Measurements from ENCODE around the gene MINDY4. TPM values are rescaled to one million over a fixed set of nuclear protein-coding genes. Genes with fewer than 3 reads are reported as not detected.

The MINDY4 gene
- total RNA-seq, 1 experiment from 2014 or later: 1.8 TPM

GRCh38 chr7:30912986-30913811 lies 142.0 kb downstream of the MINDY4 start:
- ChIA-PET CTCF (interaction anchor here (0.7 to 2.6 kb wide), 5 partner anchors 25 to 209 kb away, joined by 3 to 12 read pairs (median 5); no protein-coding TSS in a partner anchor), POLR2A (no interaction called here)
- TF ChIP-seq ZNF425 (CRISPR knock-in tag; conservative IDR thresholded peaks at IDR 0.05): no peak
- TF ChIP-seq OVOL2 (CRISPR knock-in tag; IDR thresholded peaks at IDR 0.05; ENCODE audit: borderline replicate concordance): no peak
- no peak for TF ChIP-seq ZSCAN18 (CRISPR knock-in tag; IDR thresholded peaks at IDR 0.05)
- no peak for TF ChIP-seq NFATC4 (CRISPR knock-in tag; IDR thresholded peaks at IDR 0.05)
- no peak for TF ChIP-seq MYBL2 (CRISPR knock-in tag; IDR thresholded peaks at IDR 0.05)
- no peak for TF ChIP-seq ATF6 (CRISPR knock-in tag; IDR thresholded peaks at IDR 0.05)
- TF ChIP-seq, protein P1, sequence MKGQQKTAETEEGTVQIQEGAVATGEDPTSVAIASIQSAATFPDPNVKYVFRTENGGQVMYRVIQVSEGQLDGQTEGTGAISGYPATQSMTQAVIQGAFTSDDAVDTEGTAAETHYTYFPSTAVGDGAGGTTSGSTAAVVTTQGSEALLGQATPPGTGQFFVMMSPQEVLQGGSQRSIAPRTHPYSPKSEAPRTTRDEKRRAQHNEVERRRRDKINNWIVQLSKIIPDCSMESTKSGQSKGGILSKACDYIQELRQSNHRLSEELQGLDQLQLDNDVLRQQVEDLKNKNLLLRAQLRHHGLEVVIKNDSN (CRISPR knock-in tag; IDR thresholded peaks at IDR 0.05): no peak
- no peak for TF ChIP-seq GTF2I (CRISPR knock-in tag; conservative IDR thresholded peaks at IDR 0.05)
- TF ChIP-seq RELA (CRISPR knock-in tag; IDR thresholded peaks at IDR 0.05; ENCODE audit: borderline replicate concordance): no peak
- TF ChIP-seq MXD4 (CRISPR knock-in tag; IDR thresholded peaks at IDR 0.05; ENCODE audit: borderline replicate concordance): no peak
- no peak for TF ChIP-seq FOXP1 (CRISPR knock-in tag; IDR thresholded peaks at IDR 0.05; ENCODE audit: borderline replicate concordance)
- TF ChIP-seq SP1 (CRISPR knock-in tag; conservative IDR thresholded peaks at IDR 0.05): no peak
- TF ChIP-seq ZNF396 (CRISPR knock-in tag; IDR thresholded peaks at IDR 0.05; ENCODE audit: borderline replicate concordance): no peak
- no peak for TF ChIP-seq SMAD4 (CRISPR knock-in tag; IDR thresholded peaks at IDR 0.05)
- TF ChIP-seq SOX15 (CRISPR knock-in tag; IDR thresholded peaks at IDR 0.05): no peak
- no peak for TF ChIP-seq CREB1 (CRISPR knock-in tag; IDR thresholded peaks at IDR 0.05)
- Mint-ChIP-seq H3K4me3 (no peak overlapping the region), H3K4me1 (peaks cover 18% of the 10 kb centered on the region), H3K27ac (peak overlapping the region; percentile 19; the same call in 1 of the 2 replicates), H3K36me3 (no peaks in the 10 kb centered on the region), H3K27me3 (ENCODE audit: low read depth) (no peaks in the 10 kb centered on the region), H3K9me3 (no peaks in the 10 kb centered on the region)
- ATAC-seq (no peak), DNase-seq (ENCODE audit: low spot score) (no peak)

GRCh38 chr7:30913821-30914515 lies 142.8 kb downstream of the MINDY4 start:
- no peaks in the 10 kb centered on the region for H3K27me3 Mint-ChIP-seq (ENCODE audit: low read depth)
- no peak overlapping the region for H3K27ac Mint-ChIP-seq
- H3K4me3 Mint-ChIP-seq: no peak overlapping the region
- H3K4me1 Mint-ChIP-seq: peaks cover 16% of the 10 kb centered on the region
- H3K36me3 Mint-ChIP-seq: no peaks in the 10 kb centered on the region
- DNase-seq (ENCODE audit: low spot score) (no peak), ATAC-seq (no peak)
- H3K9me3 Mint-ChIP-seq: no peaks in the 10 kb centered on the region
- ChIA-PET CTCF (interaction anchor here (0.7 to 2.6 kb wide), 3 partner anchors 25 to 209 kb away, joined by 5 to 12 read pairs (median 5); no protein-coding TSS in a partner anchor), POLR2A (no interaction called here)
- TF ChIP-seq ZNF512 (CRISPR knock-in tag; IDR thresholded peaks at IDR 0.05; ENCODE audit: borderline replicate concordance) (no peak), FOXP4 (CRISPR knock-in tag; IDR thresholded peaks at IDR 0.05) (no peak), MXD4 (CRISPR knock-in tag; IDR thresholded peaks at IDR 0.05; ENCODE audit: borderline replicate concordance) (no peak), FOXK1 (CRISPR knock-in tag; IDR thresholded peaks at IDR 0.05) (no peak), NFE2L1 (CRISPR knock-in tag; IDR thresholded peaks at IDR 0.05) (no peak), STAT6 (CRISPR knock-in tag; conservative IDR thresholded peaks at IDR 0.05; ENCODE audit: low read depth) (no peak)

Measured in WTC11 (cell line).